GM04503 (cell line): ENCODE data around the gene RBPJL.

Source experiments
- DNase-seq: peaks from one replicate; pipeline ENCODE4 v3.0.0-alpha.2; 2012; ENCODE audit warnings: low read depth

Gene RBPJL

DNA sequence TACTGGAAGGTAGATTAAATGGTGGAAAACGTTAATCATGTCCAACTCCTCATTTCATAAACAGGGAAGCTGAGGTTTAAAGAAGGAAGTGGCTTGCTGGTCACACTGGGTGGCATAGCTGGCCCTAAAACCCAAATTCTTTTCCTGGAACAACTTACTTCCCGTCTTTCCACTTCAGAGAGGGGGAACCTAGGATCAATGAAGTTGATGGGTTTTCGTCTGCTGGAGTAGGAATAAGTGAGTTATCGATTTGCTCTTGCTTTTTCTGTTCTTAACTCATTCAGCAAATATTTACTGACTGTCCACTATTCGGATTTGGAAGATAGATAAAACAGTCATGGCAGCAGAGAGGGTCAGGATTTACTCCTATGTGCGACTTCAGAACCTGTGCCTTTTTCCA is 55.2 kb downstream of the RBPJL start:
- DNase-seq = no peak

DNA sequence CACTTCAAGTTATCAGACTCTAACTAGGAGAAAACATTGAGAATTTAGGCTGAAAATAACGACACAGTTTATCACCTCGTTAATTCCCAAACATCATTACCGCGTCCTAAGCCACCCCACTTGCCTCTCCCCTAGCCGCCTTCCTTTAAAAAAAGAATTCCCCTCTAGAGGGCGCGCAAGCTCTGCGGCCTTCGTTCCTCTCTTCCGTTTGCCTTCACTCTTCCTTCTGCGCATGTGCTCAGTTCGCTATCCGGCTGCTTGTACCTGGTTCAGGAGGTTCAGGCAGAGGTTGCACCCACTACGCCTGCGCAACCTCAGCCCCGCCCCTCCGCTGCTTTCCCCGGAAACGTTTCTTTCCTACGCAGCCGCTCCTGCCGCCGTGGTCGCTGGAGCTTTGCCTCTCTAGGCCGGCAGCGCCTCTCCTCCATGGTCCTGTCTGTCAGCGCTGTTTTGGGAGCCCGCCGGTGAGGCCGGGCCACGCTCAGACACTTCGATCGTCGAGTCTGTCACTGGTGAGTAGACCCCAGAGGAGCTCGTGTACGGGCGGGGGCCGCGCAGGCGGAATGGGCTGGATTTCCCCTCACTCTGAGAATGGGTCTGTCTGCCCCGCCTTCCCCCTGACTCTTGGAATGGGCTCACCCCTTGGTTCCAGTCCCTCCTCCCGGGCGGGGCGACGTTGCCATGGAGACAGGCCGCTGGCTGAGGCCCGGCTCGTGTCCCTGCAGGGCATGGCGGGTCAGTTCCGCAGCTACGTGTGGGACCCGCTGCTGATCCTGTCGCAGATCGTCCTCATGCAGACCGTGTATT is 56.4 kb downstream of the RBPJL start, which contains the start of gene SYS1:
Gene SYS1, plus strand, starts transcription at position 353 of the 807 bp plus-strand sequence. Its CDS starts 376 bp downstream, at position 729.
- peak; percentile 84 for DNase-seq

DNA sequence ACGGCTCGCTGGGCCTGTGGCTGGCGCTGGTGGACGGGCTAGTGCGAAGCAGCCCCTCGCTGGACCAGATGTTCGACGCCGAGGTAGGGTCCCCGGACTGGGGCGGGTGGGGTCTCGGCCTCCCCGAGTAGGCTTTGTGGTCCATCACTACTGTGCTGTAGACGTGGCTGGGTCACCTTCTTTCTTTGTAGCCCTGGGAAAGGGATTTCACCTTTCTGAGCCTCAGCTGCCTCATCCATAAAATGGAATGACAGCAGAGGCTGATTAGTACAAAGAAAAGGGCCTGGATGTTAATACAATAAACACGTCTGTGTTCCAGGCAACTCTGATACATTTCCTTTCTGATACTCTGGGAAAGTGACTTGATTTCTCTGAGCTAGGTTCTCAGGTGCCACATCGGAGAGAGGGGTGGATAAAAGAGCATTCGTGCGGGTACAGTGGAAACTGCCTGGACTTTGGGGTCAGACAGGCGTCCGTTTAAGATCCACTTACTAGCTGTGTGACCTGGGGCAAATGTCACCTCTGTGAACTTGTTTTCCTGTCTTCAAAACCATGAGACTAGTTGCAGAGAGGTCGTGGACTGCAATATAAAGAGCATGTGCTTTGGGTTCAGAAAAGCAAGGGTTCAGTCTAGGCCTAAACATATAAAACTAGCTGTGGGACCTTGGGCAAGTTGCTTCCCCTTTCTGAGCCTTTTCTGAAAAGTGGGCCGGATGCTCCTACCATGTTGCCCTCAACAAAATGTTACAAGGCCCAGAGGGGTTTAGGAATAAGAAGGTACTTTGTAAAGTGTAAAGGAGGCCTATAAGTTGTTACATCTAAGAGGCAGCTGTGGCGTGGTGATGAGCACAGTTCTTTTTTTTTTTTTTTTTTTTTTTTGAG is 57.2 kb downstream of the RBPJL start:
- no peak for DNase-seq

- no peak for DNase-seq
These were observed 58.9 kb downstream of the RBPJL start for GRCh38 chr20:45365444-45365970.

GRCh38 chr20:45366192-45366591 is 59.6 kb downstream of the RBPJL start:
- DNase-seq = no peak

- no peak for DNase-seq
These were observed 60.0 kb downstream of the RBPJL start for GRCh38 chr20:45366631-45367030.

DNA sequence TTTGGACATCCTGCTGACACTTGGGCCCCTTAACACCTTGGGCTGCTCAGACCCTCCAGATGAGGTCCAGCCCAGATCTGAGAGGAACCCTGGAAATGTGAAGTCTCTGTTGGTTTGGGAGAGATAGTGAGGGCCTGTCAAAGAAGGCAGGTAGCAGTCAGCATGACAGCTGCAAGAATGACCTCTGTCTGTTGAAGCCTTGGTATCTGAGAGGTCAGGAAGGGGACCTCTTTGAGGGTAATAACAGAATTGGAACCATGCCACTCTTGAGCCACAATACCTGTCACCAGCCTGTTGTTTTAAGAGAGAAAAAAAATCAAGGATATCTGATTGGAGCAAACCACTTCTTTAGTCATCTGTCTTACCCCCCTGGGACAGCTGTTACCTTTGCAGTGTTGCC is 60.5 kb downstream of the RBPJL start:
- no peak for DNase-seq
